ENCODE measurements around the gene OR1F1. TPM values are rescaled to one million over a fixed set of nuclear protein-coding genes. Genes with fewer than 3 reads are reported as not detected.
"Not testable (repeated sequence)": the region's sequence is repeated elsewhere in the genome, so short reads cannot be mapped to it uniquely, and the experiment has no call there.

OR1F1 gene
- total and polyA plus RNA-seq, 5 experiments from 2014 or later, result not detected

GRCh38 chr16:3165111-3165822 is 22.7 kb upstream of the OR1F1 start:
- Mint-ChIP-seq H3K4me1 (peaks cover 7 to 14% (median 10%) of the 10 kb centered on the region in 4 donors), H3K27ac (peak overlapping the region; percentile 29 to 90 (median 77)), H3K27me3 (peaks cover 0 to 2% (median 0%) of the 10 kb centered on the region in 5 donors), H3K9me3 (no peaks in the 10 kb centered on the region), H3K4me3 (peak overlapping the region; percentile 7 to 76 (median 61)), H3K36me3 (no peaks in the 10 kb centered on the region)
- POLR2A ChIA-PET, result interaction anchor here (1.0 to 2.3 kb wide), 5 partner anchors 31 to 107 kb away, joined by 3 to 10 read pairs (median 4); partner anchors contain the start of genes ZNF200 and ZNF213
- no peak for ATAC-seq
- DNase-seq, result peak in 1 of 10 donors; percentile 54

- no peak for DNase-seq
- H3K9me3 Mint-ChIP-seq, result no peaks in the 10 kb centered on the region
- peak overlapping the region in 3 of 10 donors; percentile 27 to 84 (median 34) for H3K27ac Mint-ChIP-seq
- no peaks in the 10 kb centered on the region for H3K36me3 Mint-ChIP-seq
- no peak overlapping the region for H3K4me3 Mint-ChIP-seq
- POLR2A ChIA-PET, result interaction anchor here (0.6 to 2.3 kb wide), 8 partner anchors 32 to 108 kb away, joined by 3 to 10 read pairs (median 4); partner anchors contain the start of genes ZNF200 and ZNF213
- H3K27me3 Mint-ChIP-seq, result peaks cover 0 to 9% (median 7%) of the 10 kb centered on the region in 5 donors
- ATAC-seq, result no peak
- H3K4me1 Mint-ChIP-seq, result peaks cover 12 to 22% (median 19%) of the 10 kb centered on the region in 4 donors
These were observed 21.5 kb upstream of the OR1F1 start for GRCh38 chr16:3166505-3166886.

GRCh38 chr16:3168729-3169128 is 19.3 kb upstream of the OR1F1 start:
- not testable (repeated sequence) for H3K36me3 Mint-ChIP-seq, H3K4me3 Mint-ChIP-seq, H3K9me3 Mint-ChIP-seq, ATAC-seq, DNase-seq, H3K27ac Mint-ChIP-seq
- peaks cover 17 to 35% (median 31%) of the 10 kb centered on the region in 4 donors for H3K4me1 Mint-ChIP-seq
- POLR2A ChIA-PET, result interaction anchor here (1.2 to 5.5 kb wide), 4 partner anchors 9 to 114 kb away, joined by 4 to 28 read pairs (median 14); no protein-coding TSS in a partner anchor
- H3K27me3 Mint-ChIP-seq, result peaks cover 11 to 22% (median 17%) of the 10 kb centered on the region in 5 donors

GRCh38 chr16:3170440-3171180 is 17.4 kb upstream of the OR1F1 start:
- DNase-seq (no peak), ATAC-seq (peak; percentile 29 to 40)
- Mint-ChIP-seq H3K9me3 (no peaks in the 10 kb centered on the region), H3K27me3 (peaks cover 17 to 39% (median 29%) of the 10 kb centered on the region in 5 donors), H3K4me1 (peaks cover 18 to 37% (median 35%) of the 10 kb centered on the region in 4 donors), H3K36me3 (no peaks in the 10 kb centered on the region), H3K27ac (peak overlapping the region in 4 of 10 donors; percentile 29 to 88 (median 78)), H3K4me3 (peak overlapping the region; percentile 74 to 89 (median 84))
- POLR2A ChIA-PET, result interaction anchor here (0.6 to 5.5 kb wide), 11 partner anchors 11 to 338 kb away, joined by 3 to 28 read pairs (median 4); partner anchors contain the start of gene ZNF213

GRCh38 chr16:3171181-3171854 is 16.7 kb upstream of the OR1F1 start:
- POLR2A ChIA-PET, result interaction anchor here (0.6 to 5.5 kb wide), 14 partner anchors 11 to 337 kb away, joined by 3 to 28 read pairs (median 4); partner anchors contain the start of genes ZNF200 and ZNF213
- Mint-ChIP-seq H3K36me3 (no peaks in the 10 kb centered on the region), H3K9me3 (no peaks in the 10 kb centered on the region), H3K4me1 (peaks cover 20 to 38% (median 34%) of the 10 kb centered on the region in 4 donors), H3K27me3 (peaks cover 23 to 46% (median 37%) of the 10 kb centered on the region in 5 donors), H3K27ac (peak overlapping the region in 8 of 10 donors; percentile 52 to 88 (median 74)), H3K4me3 (peak overlapping the region; percentile 74 to 89 (median 84))
- peak in 5 of 10 donors; percentile 35 to 50 (median 45) for DNase-seq
- peak; percentile 69 to 72 for ATAC-seq

GRCh38 chr16:3171855-3172593 is 16.0 kb upstream of the OR1F1 start:
- Mint-ChIP-seq H3K4me3 (peak overlapping the region; percentile 74 to 89 (median 84)), H3K9me3 (no peaks in the 10 kb centered on the region), H3K27me3 (peaks cover 25 to 52% (median 42%) of the 10 kb centered on the region in 5 donors), H3K36me3 (no peaks in the 10 kb centered on the region), H3K27ac (peak overlapping the region in 7 of 10 donors; percentile 12 to 88 (median 58)), H3K4me1 (peaks cover 20 to 38% (median 34%) of the 10 kb centered on the region in 4 donors)
- POLR2A ChIA-PET, result interaction anchor here (0.6 to 5.5 kb wide), 15 partner anchors 11 to 336 kb away, joined by 3 to 28 read pairs (median 5); partner anchors contain the start of genes CLUAP1, ZNF200 and ZNF213
- ATAC-seq (peak; percentile 3 to 48), DNase-seq (peak in 3 of 10 donors; percentile 45 to 51 (median 51))

GRCh38 chr16:3173892-3174617 is 13.9 kb upstream of the OR1F1 start:
- POLR2A ChIA-PET, result interaction anchor here (0.7 to 1.6 kb wide), 4 partner anchors 13 to 89 kb away, joined by 3 to 6 read pairs (median 4); no protein-coding TSS in a partner anchor
- ATAC-seq, result peak in 1 of 2 donors; percentile 8

GRCh38 chr16:3174618-3175148 is 13.3 kb upstream of the OR1F1 start:
- peaks cover 34 to 77% (median 62%) of the 10 kb centered on the region in 5 donors for H3K27me3 Mint-ChIP-seq
- H3K36me3 Mint-ChIP-seq, result no peaks in the 10 kb centered on the region
- H3K9me3 Mint-ChIP-seq, result peaks cover 0 to 2% (median 0%) of the 10 kb centered on the region in 9 donors
- H3K4me3 Mint-ChIP-seq, result peak overlapping the region in 6 of 10 donors; percentile 24 to 63 (median 34)
- H3K4me1 Mint-ChIP-seq, result peaks cover 20 to 38% (median 34%) of the 10 kb centered on the region in 4 donors
- no peak overlapping the region for H3K27ac Mint-ChIP-seq
- DNase-seq (peak in 1 of 10 donors; percentile 42), ATAC-seq (no peak)
- POLR2A ChIA-PET, result interaction anchor here (0.7 to 1.6 kb wide), 4 partner anchors 13 to 88 kb away, joined by 3 to 6 read pairs (median 4); no protein-coding TSS in a partner anchor

More at GRCh38 chr16:3173892-3174617, 13.9 kb upstream of the OR1F1 start:
- Mint-ChIP-seq H3K4me1 (peaks cover 20 to 38% (median 34%) of the 10 kb centered on the region in 4 donors), H3K27me3 (peaks cover 29 to 70% (median 56%) of the 10 kb centered on the region in 5 donors), H3K4me3 (peak overlapping the region in 7 of 10 donors; percentile 24 to 63 (median 51)), H3K9me3 (peaks cover 0 to 2% (median 0%) of the 10 kb centered on the region in 9 donors), H3K36me3 (no peaks in the 10 kb centered on the region), H3K27ac (peak overlapping the region in 2 of 10 donors; percentile 34 to 63)
- peak in 1 of 10 donors; percentile 34 for DNase-seq

GRCh38 chr16:3175157-3176093 is 12.6 kb upstream of the OR1F1 start:
- peak overlapping the region in 6 of 10 donors; percentile 1 to 48 (median 34) for H3K4me3 Mint-ChIP-seq
- H3K27ac Mint-ChIP-seq, result peak overlapping the region in 3 of 10 donors; percentile 20 to 81 (median 40)
- no peak for ATAC-seq
- no peaks in the 10 kb centered on the region for H3K36me3 Mint-ChIP-seq
- H3K27me3 Mint-ChIP-seq, result peaks cover 40 to 84% (median 69%) of the 10 kb centered on the region in 5 donors
- peaks cover 20 to 38% (median 32%) of the 10 kb centered on the region in 4 donors for H3K4me1 Mint-ChIP-seq
- peaks cover 0 to 2% (median 0%) of the 10 kb centered on the region in 9 donors for H3K9me3 Mint-ChIP-seq
- POLR2A ChIA-PET, result interaction anchor here (0.6 kb wide), 1 partner anchor 116 kb away, joined by 4 read pairs; no protein-coding TSS in a partner anchor
- DNase-seq, result peak in 1 of 10 donors; percentile 41
